HS-5 (cell line): ENCODE results near the gene KCNN3.
A peak's percentile ranks its signal among the peaks of the same experiment; 100 is the strongest.

Experiments used
- DNase-seq: peaks from one replicate; pipeline ENCODE4 v3.0.0-alpha.2; 2012; ENCODE audit warnings: low read depth

The KCNN3 gene

GRCh38 chr1:154726896-154727753 lies 143.0 kb downstream of the KCNN3 start:
- no peak for DNase-seq

GRCh38 chr1:154726443-154726842 lies 143.6 kb downstream of the KCNN3 start:
- no peak for DNase-seq

DNA sequence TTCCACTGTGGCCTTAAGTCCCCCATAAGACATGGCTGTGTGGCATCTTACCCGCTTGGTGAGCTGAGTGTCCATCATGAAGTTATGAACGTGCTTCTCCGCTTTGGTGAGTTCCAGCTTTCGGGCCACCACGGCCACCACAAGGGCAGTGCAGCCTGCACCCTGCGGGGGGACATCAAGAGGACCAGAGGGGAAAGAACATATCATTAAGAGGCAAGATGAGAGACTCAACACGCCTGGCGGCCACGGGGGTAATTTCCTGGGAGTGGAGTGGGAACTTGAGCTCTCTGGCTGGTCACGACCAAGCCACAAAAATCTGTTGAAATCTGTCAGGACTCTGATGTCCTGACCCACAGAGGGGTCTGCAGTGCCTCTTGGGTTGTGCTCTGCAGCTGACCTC lies 144.2 kb downstream of the KCNN3 start:
- no peak for DNase-seq

GRCh38 chr1:154720328-154721297 lies 149.5 kb downstream of the KCNN3 start:
- no peak for DNase-seq

- DNase-seq: no peak
These were observed 150.3 kb downstream of the KCNN3 start for GRCh38 chr1:154719586-154720327.

DNA sequence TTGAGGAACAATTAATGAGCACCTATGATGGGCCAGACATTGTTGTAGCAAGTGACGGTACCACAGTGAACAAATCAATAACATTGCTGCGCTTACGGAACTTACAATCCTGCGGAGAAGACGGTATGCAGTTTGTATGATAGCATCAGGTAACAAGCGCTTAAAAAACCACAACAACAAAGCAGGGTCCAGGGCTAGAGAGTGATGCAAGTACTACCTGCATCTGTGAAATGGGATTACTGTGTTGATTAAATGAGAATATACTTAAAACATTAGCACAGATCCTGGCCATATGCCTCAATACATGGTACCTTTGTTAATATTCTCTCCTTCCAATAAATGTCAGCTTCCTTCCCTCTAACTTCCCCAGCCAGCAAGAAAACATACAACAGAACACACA lies 151.5 kb downstream of the KCNN3 start:
- DNase-seq: no peak

GRCh38 chr1:154717528-154717924 lies 152.6 kb downstream of the KCNN3 start:
- no peak for DNase-seq

GRCh38 chr1:154716614-154717527 lies 153.2 kb downstream of the KCNN3 start:
- DNase-seq: no peak

GRCh38 chr1:154716011-154716410 lies 154.1 kb downstream of the KCNN3 start:
- DNase-seq: peak; percentile 29

DNA sequence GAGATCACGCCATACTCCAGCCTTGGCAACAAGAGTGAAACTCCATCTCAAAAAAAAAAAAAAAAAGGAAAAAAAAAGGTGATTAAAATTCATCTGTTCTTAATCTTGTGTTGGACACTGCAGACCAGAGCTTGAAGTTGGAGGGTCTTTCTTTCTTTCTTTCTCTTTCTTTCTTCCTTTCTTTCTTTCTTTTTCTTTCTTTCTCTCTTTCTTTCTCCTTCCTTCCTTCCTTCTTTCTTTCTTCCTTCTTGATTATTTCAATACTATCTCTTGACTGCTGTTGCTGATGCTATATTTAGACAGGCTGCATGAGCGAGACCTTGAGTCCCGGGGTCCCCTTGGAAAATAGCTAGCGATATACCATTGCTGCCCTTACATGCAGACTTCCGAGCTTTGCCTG lies 154.7 kb downstream of the KCNN3 start:
- DNase-seq: no peak

- peak; percentile 25 for DNase-seq
These were observed 155.4 kb downstream of the KCNN3 start for GRCh38 chr1:154714638-154715037.

GRCh38 chr1:154714052-154714623 lies 155.9 kb downstream of the KCNN3 start:
- DNase-seq: no peak

DNA sequence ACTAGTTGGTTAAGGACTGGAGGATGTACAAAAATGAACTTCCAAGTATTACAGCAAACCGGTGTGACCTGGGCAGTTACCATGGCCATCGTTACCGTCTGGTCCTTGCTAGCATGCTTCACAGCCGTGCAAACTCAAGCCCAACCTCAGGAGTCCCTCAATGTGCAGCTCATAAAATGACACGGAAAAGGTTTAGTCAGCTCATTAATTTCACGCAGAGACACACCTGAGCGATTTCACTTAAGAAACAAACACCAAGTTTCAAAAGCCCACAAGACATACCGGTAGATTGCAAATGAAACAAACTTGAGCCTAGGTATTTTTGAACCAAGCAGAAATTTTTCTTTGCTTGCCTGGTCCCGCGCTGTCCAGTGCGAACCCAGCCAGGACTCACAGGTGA lies 157.1 kb downstream of the KCNN3 start:
- no peak for DNase-seq

GRCh38 chr1:154712166-154712810 lies 157.8 kb downstream of the KCNN3 start:
- DNase-seq: no peak

DNA sequence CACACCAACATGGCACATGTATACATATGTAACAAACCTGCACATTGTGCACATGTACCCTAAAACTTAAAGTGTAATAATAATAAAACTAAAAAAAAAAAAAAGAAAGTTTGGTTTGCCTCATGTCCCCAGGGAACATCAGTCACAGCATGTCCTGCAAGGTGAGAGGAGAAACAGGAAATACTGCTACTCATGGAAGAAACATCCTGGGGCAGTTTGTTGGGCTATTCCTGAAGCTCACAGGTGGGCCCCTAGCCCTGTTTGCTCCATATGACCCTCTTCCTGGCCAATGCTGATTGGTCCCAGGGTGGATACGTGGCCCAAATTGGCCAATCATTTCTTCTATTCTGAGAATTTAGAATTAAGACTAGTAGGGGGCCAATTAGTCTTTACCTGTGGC lies 158.7 kb downstream of the KCNN3 start:
- DNase-seq: no peak

- DNase-seq: no peak
These were observed 160.0 kb downstream of the KCNN3 start for GRCh38 chr1:154710106-154710505.

- DNase-seq: no peak
These were observed 162.1 kb downstream of the KCNN3 start for GRCh38 chr1:154707901-154708463.

DNA sequence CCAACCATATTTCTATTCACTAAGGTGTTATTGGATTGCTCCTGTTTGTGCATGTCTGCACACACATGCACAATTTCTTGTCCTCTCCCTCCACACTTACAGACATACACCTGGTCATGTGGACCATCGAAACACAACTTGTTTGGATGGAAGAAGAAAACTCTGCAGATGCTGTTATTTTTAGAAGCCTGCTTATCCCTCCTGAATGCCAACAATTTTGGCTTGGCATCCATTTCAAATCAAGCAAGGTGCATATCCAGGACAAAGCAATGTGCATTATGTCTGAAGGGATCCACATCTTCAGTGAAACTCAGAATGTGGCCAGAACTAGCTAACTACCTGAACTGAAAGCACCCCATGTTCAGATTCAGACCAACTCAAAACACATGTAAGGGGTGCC lies 163.2 kb downstream of the KCNN3 start:
- no peak for DNase-seq

DNA sequence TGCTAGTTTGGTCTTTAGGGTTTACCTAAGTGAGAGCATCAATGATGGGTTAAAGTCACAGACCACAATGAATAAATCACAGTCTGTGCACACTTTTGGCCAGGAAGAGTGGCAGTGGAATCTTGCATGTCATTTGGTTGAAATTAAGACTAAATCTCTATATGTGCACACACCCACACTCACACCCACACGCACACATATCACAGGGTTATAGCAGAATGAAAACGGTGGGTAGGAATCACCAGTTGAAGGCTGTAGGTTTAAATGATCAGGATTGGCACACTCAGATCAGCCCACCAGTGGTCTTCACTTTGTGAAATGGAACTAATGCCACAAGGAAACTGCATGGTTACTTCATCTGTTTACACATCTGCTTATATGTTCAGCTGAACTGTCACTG lies 164.5 kb downstream of the KCNN3 start:
- DNase-seq: no peak

- no peak for DNase-seq
These were observed 166.9 kb downstream of the KCNN3 start for GRCh38 chr1:154703170-154703569.
